Cardiac ventricle fibroblast (primary cell): ENCODE measurements around the gene PTPRC. TPM values are rescaled to one million over a fixed set of nuclear protein-coding genes. Genes with fewer than 3 reads are reported as not detected.

Source experiments
- total RNA-seq: library from RNA; depleted of rRNA; stranded (reverse); fragments of >200 nt; gene quantifications from 2 replicates; pipeline ENCODE4 v1.2.3, GENCODE V29; 2015

The PTPRC gene, protein sequence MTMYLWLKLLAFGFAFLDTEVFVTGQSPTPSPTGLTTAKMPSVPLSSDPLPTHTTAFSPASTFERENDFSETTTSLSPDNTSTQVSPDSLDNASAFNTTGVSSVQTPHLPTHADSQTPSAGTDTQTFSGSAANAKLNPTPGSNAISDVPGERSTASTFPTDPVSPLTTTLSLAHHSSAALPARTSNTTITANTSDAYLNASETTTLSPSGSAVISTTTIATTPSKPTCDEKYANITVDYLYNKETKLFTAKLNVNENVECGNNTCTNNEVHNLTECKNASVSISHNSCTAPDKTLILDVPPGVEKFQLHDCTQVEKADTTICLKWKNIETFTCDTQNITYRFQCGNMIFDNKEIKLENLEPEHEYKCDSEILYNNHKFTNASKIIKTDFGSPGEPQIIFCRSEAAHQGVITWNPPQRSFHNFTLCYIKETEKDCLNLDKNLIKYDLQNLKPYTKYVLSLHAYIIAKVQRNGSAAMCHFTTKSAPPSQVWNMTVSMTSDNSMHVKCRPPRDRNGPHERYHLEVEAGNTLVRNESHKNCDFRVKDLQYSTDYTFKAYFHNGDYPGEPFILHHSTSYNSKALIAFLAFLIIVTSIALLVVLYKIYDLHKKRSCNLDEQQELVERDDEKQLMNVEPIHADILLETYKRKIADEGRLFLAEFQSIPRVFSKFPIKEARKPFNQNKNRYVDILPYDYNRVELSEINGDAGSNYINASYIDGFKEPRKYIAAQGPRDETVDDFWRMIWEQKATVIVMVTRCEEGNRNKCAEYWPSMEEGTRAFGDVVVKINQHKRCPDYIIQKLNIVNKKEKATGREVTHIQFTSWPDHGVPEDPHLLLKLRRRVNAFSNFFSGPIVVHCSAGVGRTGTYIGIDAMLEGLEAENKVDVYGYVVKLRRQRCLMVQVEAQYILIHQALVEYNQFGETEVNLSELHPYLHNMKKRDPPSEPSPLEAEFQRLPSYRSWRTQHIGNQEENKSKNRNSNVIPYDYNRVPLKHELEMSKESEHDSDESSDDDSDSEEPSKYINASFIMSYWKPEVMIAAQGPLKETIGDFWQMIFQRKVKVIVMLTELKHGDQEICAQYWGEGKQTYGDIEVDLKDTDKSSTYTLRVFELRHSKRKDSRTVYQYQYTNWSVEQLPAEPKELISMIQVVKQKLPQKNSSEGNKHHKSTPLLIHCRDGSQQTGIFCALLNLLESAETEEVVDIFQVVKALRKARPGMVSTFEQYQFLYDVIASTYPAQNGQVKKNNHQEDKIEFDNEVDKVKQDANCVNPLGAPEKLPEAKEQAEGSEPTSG (N-terminal part only)
- total RNA-seq: not detected in 2 replicates

DNA sequence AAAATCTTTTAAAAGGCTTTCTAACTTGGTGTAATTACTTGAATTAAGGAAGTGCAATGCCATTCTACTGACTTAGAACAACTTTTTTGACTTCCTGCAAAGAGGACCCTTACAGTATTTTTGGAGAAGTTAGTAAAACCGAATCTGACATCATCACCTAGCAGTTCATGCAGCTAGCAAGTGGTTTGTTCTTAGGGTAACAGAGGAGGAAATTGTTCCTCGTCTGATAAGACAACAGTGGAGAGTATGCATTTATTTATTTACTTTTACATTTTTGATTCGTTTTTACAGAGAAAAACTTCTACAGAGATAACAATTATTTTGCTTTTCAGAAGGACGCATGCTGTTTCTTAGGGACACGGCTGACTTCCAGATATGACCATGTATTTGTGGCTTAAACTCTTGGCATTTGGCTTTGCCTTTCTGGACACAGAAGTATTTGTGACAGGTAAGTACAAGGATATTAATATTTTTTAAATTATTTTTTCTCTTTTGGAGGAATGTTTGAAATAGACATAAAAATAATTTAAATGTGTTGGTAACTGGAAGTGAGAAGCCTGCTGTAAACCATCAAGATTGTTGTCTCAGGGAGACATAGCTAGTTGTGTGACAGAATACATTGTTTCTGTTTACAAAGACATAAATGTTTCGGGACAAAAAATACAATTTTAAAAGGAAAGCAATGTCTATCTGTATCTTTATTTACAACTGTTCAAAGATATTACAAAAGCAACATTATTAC, at the start of gene PTPRC:
PTPRC (plus strand) TSS at position 147 of the 742 bp plus-strand sequence; CDS start at position 376, 229 bp downstream.

Other genes starting within 250 kb of the PTPRC start
- not detected in 2 replicates for gene ATP6V1G3, start 98.4 kb upstream of the PTPRC start, total RNA-seq